Erythroblast (primary cell): Measurements from ENCODE around the gene TEDC1.

Experiments used
- GATA1 ChIP-seq: IDR thresholded peaks from 2 replicates; pipeline ENCODE4 v1.6.1; 2011; ENCODE audit warnings: low read depth, mild to moderate bottlenecking, control low read depth, low read length, moderate library complexity
- POLR2A ChIP-seq: IDR thresholded peaks from 2 replicates; pipeline ENCODE4 v1.6.1; 2011; ENCODE audit warnings: mild to moderate bottlenecking, low read length

DNA sequence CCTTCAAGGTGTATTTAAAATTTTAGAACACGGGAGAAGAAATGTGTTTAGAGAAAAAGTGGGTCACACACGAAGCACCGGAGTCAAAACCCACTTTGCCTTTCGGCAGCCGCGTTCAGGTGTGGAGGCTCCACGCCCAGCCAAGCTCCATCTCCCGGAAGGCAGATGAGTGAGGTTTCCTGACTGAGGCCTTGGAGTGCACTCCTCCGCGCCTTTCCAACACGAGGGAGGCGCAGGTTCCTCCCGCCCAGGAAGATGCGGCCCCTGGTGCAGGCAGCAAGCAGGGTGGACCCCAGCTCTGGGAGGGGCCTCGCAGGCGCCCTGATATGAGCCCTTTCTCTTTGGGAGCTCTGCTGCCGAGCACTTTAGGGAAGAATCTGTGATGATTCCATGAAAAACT lies 48.9 kb upstream of the TEDC1 start:
- TF ChIP-seq POLR2A: no peak
- no peak for TF ChIP-seq GATA1
